Measurements from ENCODE around the gene PUS7. TPM values are rescaled to one million over a fixed set of nuclear protein-coding genes. Genes with fewer than 3 reads are reported as not detected.
"Not testable (repeated sequence)": the region's sequence is repeated elsewhere in the genome, so short reads cannot be mapped to it uniquely, and the experiment has no call there.

PUS7 gene
- total RNA-seq, 1 donor from 2014 or later: 29.5 TPM

DNA sequence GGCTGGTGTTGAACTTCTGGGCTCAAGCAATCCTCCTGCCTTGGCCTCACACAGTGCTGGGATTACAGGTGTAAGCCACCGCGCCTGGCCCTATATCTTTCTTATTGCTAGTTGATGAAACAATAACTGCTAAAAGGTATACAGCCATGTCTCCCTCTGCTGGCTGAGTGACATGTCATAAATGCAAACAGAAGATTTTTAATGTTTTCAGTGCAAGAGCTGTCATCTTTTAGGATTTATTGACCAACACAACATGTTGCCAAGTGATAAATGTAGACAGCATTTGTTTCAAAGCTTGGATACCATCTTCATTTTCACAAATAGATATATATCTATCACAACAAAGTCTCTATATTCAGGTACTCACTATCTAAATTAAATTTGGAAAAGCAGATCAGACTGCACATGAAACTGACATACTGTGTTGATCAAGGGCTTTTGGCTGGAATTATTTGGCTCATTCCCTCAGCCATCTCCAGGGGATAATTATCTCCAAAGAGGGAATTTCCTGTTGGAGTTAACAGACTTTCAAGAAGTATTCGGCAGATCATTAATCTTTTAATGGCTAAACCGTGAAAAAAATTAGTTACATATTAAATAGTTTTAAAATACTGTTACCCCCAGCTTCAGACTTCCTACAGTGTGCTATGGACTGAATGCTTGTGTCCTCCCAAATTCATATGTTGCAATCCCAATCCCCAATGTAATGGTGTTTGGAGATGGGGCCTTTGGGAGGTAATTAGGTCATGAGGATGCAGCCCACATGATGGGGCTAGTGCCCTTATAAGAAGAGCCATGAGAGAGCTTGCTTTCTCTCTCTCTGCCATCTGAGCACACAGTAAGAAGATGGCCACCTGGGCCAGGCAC lies 92.1 kb downstream of the PUS7 start:
- TF ChIP-seq, protein P1, sequence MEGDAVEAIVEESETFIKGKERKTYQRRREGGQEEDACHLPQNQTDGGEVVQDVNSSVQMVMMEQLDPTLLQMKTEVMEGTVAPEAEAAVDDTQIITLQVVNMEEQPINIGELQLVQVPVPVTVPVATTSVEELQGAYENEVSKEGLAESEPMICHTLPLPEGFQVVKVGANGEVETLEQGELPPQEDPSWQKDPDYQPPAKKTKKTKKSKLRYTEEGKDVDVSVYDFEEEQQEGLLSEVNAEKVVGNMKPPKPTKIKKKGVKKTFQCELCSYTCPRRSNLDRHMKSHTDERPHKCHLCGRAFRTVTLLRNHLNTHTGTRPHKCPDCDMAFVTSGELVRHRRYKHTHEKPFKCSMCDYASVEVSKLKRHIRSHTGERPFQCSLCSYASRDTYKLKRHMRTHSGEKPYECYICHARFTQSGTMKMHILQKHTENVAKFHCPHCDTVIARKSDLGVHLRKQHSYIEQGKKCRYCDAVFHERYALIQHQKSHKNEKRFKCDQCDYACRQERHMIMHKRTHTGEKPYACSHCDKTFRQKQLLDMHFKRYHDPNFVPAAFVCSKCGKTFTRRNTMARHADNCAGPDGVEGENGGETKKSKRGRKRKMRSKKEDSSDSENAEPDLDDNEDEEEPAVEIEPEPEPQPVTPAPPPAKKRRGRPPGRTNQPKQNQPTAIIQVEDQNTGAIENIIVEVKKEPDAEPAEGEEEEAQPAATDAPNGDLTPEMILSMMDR (IDR thresholded peaks at IDR 0.05; ENCODE audit: insufficient read depth, low read length, severe bottlenecking): peak; percentile 48
- no peaks in the 10 kb centered on the region for H3K27me3 ChIP-seq (ENCODE audit: control insufficient read depth, insufficient read depth, low read length)
- FAIRE-seq (no peak), DNase-seq (ENCODE audit: low read depth) (peak; percentile 63)
- H3K4me3 ChIP-seq (ENCODE audit: low read depth, low read length): no peak overlapping the region
- no peaks in the 10 kb centered on the region for H3K36me3 ChIP-seq (ENCODE audit: control insufficient read depth, insufficient read depth, low read length)

- no peaks in the 10 kb centered on the region for H3K27me3 ChIP-seq (ENCODE audit: control insufficient read depth, insufficient read depth, low read length)
- no peak overlapping the region for H3K4me3 ChIP-seq (ENCODE audit: low read depth, low read length)
- TF ChIP-seq, protein P1 (IDR thresholded peaks at IDR 0.05; ENCODE audit: insufficient read depth, low read length, severe bottlenecking): no peak
- no peaks in the 10 kb centered on the region for H3K36me3 ChIP-seq (ENCODE audit: control insufficient read depth, insufficient read depth, low read length)
- no peak for DNase-seq (ENCODE audit: low read depth)
- FAIRE-seq: no peak
Observed at GRCh38 chr7:105426606-105427146, 95.4 kb downstream of the PUS7 start.

DNA sequence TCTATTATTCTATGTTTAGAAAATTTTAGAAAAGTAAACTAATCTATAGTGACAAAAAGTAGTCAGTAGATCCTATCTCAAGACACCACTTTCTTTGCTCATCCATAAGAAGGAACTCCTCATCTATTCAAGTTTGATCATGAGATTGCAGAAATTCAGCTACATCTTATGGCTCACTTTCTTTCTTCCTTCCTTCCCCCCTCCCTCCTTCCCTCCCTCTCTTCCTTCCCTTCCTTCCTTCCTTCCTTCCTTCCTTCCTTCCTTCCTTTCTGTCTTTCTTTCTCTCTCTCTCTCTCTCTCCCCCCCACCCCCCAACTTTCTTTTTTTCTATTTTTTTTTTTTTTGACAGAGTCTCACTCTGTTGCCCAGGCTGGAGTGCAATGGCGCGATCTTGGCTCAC lies 98.1 kb downstream of the PUS7 start:
- TF ChIP-seq, protein P1 (IDR thresholded peaks at IDR 0.05; ENCODE audit: insufficient read depth, low read length, severe bottlenecking): no peak
- Histone ChIP-seq H3K36me3 (ENCODE audit: control insufficient read depth, insufficient read depth, low read length) (no peaks in the 10 kb centered on the region), H3K4me3 (ENCODE audit: low read depth, low read length) (no peak overlapping the region), H3K27me3 (ENCODE audit: control insufficient read depth, insufficient read depth, low read length) (no peaks in the 10 kb centered on the region)
- no peak for FAIRE-seq
- no peak for DNase-seq (ENCODE audit: low read depth)

GRCh38 chr7:105413887-105414437 lies 108.1 kb downstream of the PUS7 start:
- TF ChIP-seq, protein P1 (IDR thresholded peaks at IDR 0.05; ENCODE audit: insufficient read depth, low read length, severe bottlenecking): no peak
- no peaks in the 10 kb centered on the region for H3K27me3 ChIP-seq (ENCODE audit: control insufficient read depth, insufficient read depth, low read length)
- H3K4me3 ChIP-seq (ENCODE audit: low read depth, low read length): no peak overlapping the region
- DNase-seq (ENCODE audit: low read depth): no peak
- no peaks in the 10 kb centered on the region for H3K36me3 ChIP-seq (ENCODE audit: control insufficient read depth, insufficient read depth, low read length)
- FAIRE-seq: no peak

GRCh38 chr7:105410774-105411173 lies 111.3 kb downstream of the PUS7 start:
- H3K4me3 ChIP-seq (ENCODE audit: low read depth, low read length); H3K27me3 ChIP-seq (ENCODE audit: control insufficient read depth, insufficient read depth, low read length); DNase-seq (ENCODE audit: low read depth); H3K36me3 ChIP-seq (ENCODE audit: control insufficient read depth, insufficient read depth, low read length); FAIRE-seq: not testable (repeated sequence)

GRCh38 chr7:105409775-105410174 lies 112.3 kb downstream of the PUS7 start:
- not testable (repeated sequence) for H3K4me3 ChIP-seq (ENCODE audit: low read depth, low read length); DNase-seq (ENCODE audit: low read depth); H3K36me3 ChIP-seq (ENCODE audit: control insufficient read depth, insufficient read depth, low read length); FAIRE-seq; H3K27me3 ChIP-seq (ENCODE audit: control insufficient read depth, insufficient read depth, low read length)
